ENCODE data around the gene MYO16.

The MYO16 gene

GRCh38 chr13:108667205-108667604 lies 37.8 kb downstream of the MYO16 start:
- no peak overlapping the region for H3K27ac ChIP-seq (ENCODE audit: low read depth, low read length)
- no peaks in the 10 kb centered on the region for H3K9me3 ChIP-seq (ENCODE audit: control insufficient read depth, insufficient read depth, low read length)
- H3K4me2 ChIP-seq (ENCODE audit: low read length), result no peak overlapping the region
- H4K20me1 ChIP-seq (ENCODE audit: control insufficient read depth, insufficient read depth, low read depth, low read length), result no peaks in the 10 kb centered on the region
- TF ChIP-seq EZH2phosphoT487 (IDR thresholded peaks at IDR 0.05; ENCODE audit: borderline replicate concordance, low read length), result no peak
- TF ChIP-seq, protein P1, sequence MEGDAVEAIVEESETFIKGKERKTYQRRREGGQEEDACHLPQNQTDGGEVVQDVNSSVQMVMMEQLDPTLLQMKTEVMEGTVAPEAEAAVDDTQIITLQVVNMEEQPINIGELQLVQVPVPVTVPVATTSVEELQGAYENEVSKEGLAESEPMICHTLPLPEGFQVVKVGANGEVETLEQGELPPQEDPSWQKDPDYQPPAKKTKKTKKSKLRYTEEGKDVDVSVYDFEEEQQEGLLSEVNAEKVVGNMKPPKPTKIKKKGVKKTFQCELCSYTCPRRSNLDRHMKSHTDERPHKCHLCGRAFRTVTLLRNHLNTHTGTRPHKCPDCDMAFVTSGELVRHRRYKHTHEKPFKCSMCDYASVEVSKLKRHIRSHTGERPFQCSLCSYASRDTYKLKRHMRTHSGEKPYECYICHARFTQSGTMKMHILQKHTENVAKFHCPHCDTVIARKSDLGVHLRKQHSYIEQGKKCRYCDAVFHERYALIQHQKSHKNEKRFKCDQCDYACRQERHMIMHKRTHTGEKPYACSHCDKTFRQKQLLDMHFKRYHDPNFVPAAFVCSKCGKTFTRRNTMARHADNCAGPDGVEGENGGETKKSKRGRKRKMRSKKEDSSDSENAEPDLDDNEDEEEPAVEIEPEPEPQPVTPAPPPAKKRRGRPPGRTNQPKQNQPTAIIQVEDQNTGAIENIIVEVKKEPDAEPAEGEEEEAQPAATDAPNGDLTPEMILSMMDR (IDR thresholded peaks at IDR 0.05; ENCODE audit: low read depth, low read length, poor library complexity, severe bottlenecking), result no peak
- no peak overlapping the region for H3K4me3 ChIP-seq (ENCODE audit: low read length)
- no peaks in the 10 kb centered on the region for H3F3A ChIP-seq (ENCODE audit: control insufficient read depth, insufficient read depth)
- H3K4me1 ChIP-seq (ENCODE audit: control insufficient read depth, low read length), result no peaks in the 10 kb centered on the region
- H3K27me3 ChIP-seq (ENCODE audit: control insufficient read depth, low read length), result no peaks in the 10 kb centered on the region
- H3K36me3 ChIP-seq (ENCODE audit: control insufficient read depth, low read length), result no peaks in the 10 kb centered on the region
- no peaks in the 10 kb centered on the region for H3K79me2 ChIP-seq (ENCODE audit: control insufficient read depth, low read length)
- H3K9me2 ChIP-seq (replicated peaks; ENCODE audit: control insufficient read depth, low read length), result no peaks in the 10 kb centered on the region

DNA sequence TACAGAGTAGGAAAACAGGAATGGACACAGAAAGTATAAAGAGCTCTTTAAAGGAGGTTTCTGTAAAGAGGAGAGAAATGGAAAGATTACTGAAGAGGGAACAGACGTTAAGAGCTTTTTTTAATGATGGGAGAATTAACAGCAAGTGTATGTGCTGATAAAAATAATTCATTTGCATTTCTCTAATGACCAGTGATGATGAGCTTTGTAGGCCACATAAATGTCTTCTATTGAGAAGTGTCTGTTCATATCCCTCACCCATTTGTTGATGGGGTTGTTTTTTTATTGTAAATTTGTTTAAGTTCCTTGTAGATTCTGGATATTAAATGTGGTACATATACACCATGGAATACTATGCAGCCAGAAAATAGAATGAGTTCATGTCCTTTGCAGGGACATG lies 40.0 kb downstream of the MYO16 start:
- Histone ChIP-seq H3K4me2 (ENCODE audit: low read length) (no peak overlapping the region), H3K79me2 (ENCODE audit: control insufficient read depth, low read length) (no peaks in the 10 kb centered on the region), H3K4me1 (ENCODE audit: control insufficient read depth, low read length) (no peaks in the 10 kb centered on the region), H3F3A (ENCODE audit: control insufficient read depth, insufficient read depth) (no peaks in the 10 kb centered on the region), H4K20me1 (ENCODE audit: control insufficient read depth, insufficient read depth, low read depth, low read length) (no peaks in the 10 kb centered on the region), H3K9me3 (ENCODE audit: control insufficient read depth, insufficient read depth, low read length) (no peaks in the 10 kb centered on the region), H3K27ac (ENCODE audit: low read depth, low read length) (no peak overlapping the region), H3K9me2 (replicated peaks; ENCODE audit: control insufficient read depth, low read length) (no peaks in the 10 kb centered on the region), H3K27me3 (ENCODE audit: control insufficient read depth, low read length) (no peaks in the 10 kb centered on the region), H3K4me3 (ENCODE audit: low read length) (no peak overlapping the region), H3K36me3 (ENCODE audit: control insufficient read depth, low read length) (no peaks in the 10 kb centered on the region)
- no peak for TF ChIP-seq EZH2phosphoT487 (IDR thresholded peaks at IDR 0.05; ENCODE audit: borderline replicate concordance, low read length)
- TF ChIP-seq, protein P1 (IDR thresholded peaks at IDR 0.05; ENCODE audit: low read depth, low read length, poor library complexity, severe bottlenecking), result no peak

GRCh38 chr13:108674346-108674745 lies 44.9 kb downstream of the MYO16 start:
- H3K4me2 ChIP-seq (ENCODE audit: low read length), result no peak overlapping the region
- no peaks in the 10 kb centered on the region for H3K27me3 ChIP-seq (ENCODE audit: control insufficient read depth, low read length)
- H3K4me3 ChIP-seq (ENCODE audit: low read length), result no peak overlapping the region

More at GRCh38 chr13:108674346-108674745, 44.9 kb downstream of the MYO16 start:
- no peaks in the 10 kb centered on the region for H4K20me1 ChIP-seq (ENCODE audit: control insufficient read depth, insufficient read depth, low read depth, low read length)
- H3K9me3 ChIP-seq (ENCODE audit: control insufficient read depth, insufficient read depth, low read length), result no peaks in the 10 kb centered on the region
- TF ChIP-seq EZH2phosphoT487 (IDR thresholded peaks at IDR 0.05; ENCODE audit: borderline replicate concordance, low read length), result no peak
- TF ChIP-seq, protein P1 (IDR thresholded peaks at IDR 0.05; ENCODE audit: low read depth, low read length, poor library complexity, severe bottlenecking), result no peak
- H3K27ac ChIP-seq (ENCODE audit: low read depth, low read length), result no peak overlapping the region
- H3K36me3 ChIP-seq (ENCODE audit: control insufficient read depth, low read length), result no peaks in the 10 kb centered on the region
- no peaks in the 10 kb centered on the region; the same call in 1 of the 2 replicates for H3K9me2 ChIP-seq (replicated peaks; ENCODE audit: control insufficient read depth, low read length)
- no peaks in the 10 kb centered on the region for H3F3A ChIP-seq (ENCODE audit: control insufficient read depth, insufficient read depth)
- H3K4me1 ChIP-seq (ENCODE audit: control insufficient read depth, low read length), result no peaks in the 10 kb centered on the region
- H3K79me2 ChIP-seq (ENCODE audit: control insufficient read depth, low read length), result no peaks in the 10 kb centered on the region
